GM19351 (cell line): ENCODE data around the gene KISS1R.
"Not testable (repeated sequence)": the region's sequence is repeated elsewhere in the genome, so short reads cannot be mapped to it uniquely, and the experiment has no call there.

Experiments
- ATAC-seq: cut with Tn5 transposase; IDR thresholded peaks from one replicate; pipeline ENCODE4 v1.9.1; 2021; ENCODE audit warnings: mild to moderate bottlenecking, moderate library complexity; ENCODE audit not compliant: unreplicated experiment

KISS1R gene

DNA sequence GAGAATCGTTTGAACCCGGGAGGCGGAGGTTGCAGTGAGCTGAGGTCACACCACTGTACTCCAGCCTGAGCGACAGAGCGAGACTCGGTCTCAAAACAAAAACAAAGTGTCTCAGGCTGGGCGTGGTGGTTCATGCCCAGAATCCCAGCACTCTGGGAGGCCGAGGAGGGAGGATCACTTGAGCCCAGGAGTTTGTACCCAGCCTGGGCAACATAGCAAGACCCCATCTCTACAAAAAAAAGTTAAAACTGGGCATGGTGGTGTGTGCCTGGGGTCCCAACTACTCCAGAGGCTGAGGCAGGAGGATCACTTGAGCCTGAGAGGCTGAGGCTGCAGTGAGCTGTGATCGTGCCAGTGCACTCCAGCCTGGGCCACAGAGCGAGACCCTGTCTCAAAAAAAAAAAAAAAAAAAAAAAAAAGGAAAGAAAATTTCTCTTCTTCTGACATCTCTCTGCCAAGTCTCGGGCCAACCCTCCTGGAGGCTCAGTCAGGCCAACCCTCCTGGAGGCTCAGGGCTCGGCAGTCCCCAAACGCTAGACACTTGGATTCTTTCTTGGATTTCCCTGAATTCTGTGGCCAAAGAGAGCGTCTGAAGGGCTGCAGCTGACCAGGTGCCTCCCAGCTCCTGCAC, 35.0 kb downstream of the KISS1R start:
- ATAC-seq: no peak

DNA sequence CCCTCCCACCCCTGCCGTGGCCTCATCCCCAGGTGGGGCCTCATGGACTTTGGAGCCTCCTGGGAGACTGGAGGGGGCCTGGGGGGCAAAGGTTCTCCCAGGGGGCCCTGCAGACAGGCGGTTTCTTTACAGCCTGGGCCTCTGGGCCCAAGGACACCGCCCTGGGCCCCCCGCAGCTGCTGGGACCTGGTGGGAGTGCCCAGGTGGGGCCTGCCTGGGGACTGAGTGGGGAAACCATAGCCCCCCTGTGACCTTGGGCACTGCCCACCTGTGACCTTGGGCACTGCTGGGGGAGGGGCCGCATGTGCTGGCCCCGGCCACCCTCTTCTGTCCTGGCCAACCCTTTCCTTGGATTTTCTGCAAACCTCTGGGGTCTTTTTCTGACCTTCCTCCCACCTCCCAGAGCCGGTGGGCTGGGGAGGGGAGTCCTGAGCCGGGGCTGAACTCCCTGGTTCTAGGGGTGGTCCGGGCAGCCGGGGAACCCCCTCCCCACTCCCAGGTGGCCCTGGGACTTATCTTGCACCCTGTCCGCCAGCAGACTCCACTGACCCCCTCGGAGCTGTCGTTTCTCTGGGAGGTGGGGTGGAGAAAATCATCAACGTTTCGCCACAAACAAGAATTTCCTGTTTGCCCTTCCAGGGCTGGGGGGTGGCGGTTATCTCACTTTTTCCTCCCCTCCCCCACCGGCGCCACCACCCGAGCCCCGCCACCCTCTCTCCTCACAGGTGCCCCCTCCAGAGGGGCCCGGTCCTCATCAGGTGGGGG, 35.7 kb downstream of the KISS1R start:
- no peak for ATAC-seq

DNA sequence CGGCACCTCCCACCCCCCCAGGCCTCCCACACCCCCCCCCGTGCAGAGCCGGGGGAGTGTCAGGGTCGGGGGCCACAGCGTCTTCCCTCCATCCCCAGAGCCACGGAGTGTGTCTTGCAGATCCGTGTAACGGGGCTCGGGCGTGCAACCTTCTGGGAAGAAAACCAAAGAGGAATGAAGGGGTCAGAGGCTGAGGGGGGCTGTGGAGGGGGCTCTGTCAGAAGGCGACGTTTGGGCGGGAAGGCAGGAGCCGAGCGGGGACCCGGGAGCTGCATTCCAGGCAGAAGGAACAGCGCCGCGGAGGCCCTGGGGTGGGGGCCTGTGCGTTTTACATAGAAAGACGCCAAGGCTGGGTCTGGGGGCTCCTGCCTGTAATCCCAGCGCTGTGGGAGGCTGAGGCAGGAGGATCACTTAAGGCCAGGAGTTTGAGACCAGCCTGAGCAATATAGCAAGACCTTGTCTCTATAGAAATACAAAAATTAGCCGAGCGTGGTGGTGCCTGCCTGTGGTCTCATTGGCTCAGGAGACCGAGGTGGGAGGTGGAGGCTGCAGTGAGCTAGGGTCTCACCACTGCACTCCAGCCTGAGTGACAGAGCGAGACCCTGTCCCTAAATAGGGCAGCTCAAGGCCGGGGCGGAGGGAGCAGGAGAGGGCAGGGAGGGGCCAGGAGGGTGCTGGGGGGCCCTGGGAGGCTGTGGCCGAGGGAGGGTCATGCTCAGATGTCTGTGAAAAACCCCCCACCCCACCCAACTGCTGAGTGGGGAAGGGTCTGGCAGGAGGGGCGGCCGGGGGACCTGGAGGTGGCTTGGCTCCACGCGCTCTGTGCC, 36.5 kb downstream of the KISS1R start:
- ATAC-seq: no peak

DNA sequence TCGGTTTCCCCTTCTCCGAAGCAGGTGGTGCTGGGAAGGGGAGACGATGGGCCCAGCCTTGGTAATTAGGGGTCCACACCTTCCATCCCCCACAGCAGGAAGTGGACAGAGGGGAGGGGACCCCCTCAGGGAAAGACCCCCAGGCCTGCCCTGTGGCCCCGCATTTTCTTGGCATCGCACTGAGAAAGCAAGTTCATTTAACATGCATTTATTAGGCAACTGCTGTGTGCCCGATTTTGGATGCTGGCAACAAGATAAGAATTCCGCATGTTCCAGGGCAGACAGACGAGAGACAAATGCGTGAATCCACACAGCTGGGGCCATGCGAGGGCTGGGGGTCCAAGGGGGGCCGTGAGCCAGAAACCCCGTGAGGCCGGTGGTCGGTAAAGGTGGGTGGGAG, 37.1 kb downstream of the KISS1R start:
- no peak for ATAC-seq

DNA sequence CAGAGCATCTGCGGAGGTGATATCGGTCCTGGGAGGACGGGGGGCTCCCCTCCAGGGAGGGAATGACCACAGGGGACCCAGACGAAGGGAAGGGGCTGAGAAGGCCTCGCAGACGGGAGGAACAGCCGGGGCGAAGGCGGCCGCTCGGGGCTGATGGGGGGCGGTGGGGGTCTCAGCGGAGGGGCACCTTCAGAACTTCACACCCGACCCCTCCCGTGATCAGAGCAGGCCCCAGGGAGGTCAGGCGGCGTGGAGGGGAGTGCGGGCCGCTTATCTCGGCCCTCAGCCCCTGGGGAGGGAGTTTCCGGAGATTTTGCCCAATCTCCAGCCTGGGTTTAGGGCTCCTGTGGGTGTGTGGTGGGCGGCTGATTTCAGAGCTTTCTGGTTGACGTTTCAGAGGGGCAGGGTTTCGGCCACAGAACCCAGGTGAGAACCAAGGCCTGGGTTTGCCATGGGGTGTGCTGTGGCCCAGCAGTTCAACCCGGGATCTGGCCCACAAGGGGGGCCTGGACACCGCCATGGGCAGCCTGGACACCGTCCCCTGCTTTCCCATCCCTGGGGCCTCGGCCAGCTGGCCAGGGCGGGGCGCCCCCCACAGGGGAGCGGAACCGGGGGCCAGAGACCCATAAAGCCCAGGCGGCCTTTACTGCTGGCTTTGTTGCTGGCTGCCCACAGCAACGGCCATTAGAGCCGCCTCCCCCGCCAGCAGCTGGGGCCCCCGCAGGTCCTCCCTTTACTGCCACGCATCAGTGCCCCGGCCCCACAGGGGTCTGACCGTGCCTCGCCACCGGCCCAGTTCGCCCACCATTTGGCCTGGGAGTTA, 37.8 kb downstream of the KISS1R start:
- no peak for ATAC-seq

DNA sequence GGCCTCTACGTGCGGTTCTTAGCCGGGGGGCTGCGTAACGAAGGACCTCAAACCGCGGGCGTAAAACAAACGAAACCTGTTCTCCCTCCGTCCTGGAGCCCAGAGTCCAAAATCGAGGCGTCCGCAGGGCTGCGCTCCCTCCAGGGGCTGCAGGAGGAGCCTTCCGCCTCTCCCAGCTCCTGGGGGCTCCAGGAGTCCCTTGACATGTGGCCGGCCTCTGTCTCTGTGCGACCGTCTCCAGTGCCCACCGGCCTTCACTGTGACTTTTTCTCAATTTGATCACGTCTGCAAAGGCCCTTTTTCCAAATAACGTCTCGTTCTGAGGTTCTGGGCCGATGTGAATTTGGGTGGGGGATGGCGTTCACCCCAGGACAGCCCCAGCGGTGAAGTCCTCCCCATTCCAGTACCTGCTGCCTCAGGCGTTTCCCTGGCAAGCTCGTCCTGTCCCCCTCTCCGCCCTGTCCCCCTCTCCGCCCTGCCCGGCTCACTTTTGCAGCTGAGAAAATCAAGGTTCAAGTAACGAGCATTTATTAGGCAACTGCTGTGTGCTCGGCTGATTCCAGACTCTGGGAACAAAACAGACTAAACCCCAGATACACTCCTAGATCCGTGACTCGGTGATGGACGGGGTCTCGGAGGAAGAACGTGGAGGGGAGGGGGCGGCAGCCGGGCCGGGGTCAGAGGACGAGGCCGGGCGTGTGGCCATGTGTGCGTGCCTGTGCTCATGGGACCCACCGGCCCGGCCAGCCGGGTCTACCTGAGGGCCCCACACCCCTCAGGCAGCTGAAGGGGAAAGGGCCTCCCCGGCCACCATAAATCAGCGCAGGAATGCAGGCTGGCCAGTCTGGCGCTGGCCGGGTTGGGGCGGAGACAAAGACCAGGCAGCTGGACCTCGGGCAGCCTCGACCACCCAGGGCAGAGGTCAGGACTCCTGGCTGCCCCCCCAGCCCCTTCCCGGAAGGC, 39.0 kb downstream of the KISS1R start:
- ATAC-seq: no peak

DNA sequence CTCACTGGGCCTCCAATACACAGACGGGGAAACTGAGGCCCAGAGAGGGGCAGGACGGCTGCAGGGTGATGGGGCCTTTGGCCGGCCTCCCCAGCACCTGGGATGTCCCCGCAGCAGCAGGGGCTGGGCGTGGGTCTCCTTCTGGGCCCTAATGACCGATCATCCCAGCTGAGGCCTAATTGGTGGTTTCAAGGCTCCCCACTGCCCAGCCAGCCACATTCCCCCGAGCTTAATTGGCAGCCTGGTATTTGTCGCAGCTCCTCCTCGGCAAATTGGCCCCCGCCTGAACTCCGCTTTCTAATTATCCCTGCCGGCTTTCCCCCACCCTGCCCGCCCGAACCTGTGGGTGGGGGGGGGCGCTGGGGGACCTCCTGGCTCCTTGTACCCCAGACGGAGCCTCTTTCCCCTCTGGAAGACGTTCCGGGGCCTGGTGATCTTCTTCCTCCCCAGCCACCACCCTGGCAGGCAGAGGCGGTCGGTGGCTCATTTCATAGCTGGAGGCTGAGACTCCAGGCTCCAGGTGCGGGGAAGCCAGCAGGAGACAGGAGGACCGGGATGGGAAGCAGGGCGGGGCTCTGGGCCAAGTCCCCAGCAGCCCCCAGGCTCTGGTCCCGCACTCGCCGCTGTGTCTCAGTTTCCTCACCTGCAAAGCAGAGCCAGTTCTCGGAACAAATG, 39.8 kb downstream of the KISS1R start:
- ATAC-seq: no peak

DNA sequence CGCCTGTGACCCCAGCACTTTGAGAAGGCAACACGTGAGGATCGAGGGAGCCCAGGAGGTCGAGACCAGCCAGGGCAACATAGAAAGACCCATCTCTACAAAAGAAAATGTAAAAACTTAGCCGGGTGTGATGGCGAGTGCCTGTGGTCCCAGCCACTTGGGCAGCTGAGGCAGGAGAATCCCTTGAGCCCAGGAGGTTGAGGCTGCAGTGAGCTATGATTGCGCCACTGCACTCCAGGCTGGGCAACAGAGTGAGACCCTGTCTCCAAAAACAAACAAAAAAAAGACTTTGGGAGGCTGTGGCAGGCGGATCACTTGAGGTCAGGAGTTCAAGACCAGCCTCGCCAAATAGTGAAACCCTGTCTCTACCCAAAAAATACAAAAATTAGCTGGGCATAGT, 40.4 kb downstream of the KISS1R start:
- not testable (repeated sequence) for ATAC-seq

DNA sequence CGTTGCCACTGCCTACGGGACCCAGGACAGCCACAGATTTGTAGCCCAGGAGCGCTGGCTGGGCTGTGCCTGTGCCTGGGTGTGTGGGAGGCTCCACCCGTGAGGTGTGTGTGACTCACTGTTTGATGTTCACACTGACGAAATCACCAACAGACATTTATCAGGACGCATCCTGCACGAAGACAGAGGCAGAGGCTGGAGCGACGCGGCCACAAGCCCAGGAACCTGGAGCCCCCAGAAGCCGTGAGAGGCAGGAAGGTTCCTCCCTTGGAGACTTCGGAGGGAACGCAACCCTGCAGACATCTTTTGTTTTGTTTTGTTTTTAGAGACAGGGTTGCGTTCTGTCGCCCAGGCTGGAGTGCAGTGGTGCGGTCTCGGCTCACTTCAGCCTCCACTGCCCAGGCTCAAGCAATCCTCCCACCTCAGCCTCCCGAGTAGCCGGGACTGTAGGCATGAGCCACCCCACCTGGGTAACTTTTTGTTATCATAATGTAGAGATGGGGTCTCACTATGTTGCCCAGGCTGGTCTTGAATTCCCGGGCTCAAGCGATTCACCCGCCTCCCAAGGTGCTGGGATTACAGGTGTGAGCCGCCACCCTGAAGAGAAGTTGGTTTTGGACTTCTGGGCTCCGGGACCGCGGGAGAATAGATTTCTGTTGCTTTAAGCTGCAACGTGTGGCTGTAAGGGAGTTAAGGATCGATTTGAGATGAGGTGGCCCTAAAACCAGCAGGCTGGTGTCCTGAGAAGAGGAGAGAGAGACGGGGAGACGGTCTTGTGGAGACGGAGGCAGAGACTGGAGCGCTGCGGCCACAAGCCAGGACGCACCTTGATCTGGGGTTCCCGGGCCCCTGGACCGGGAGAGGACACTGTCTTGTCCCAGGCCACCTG, 42.1 kb downstream of the KISS1R start:
- ATAC-seq: no peak

DNA sequence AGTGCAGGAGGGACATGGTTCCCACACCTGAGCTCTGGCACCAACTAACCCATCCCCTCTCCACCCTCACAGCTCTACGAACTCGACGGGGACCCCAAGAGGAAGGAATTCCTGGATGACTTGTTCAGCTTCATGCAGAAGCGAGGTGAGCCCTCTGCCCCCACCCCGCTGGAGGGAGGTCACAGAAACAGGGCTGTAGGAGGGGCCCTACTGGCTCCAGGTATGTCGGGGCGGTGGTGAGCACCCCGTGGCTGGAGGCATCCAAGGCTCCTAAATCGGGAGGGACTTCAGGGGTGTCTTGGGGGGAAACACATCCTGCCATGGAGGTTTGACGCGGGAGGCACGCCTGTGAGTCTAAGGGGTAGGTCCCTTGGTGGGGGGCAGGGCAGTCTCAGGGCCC, 42.9 kb downstream of the KISS1R start:
- no peak for ATAC-seq

DNA sequence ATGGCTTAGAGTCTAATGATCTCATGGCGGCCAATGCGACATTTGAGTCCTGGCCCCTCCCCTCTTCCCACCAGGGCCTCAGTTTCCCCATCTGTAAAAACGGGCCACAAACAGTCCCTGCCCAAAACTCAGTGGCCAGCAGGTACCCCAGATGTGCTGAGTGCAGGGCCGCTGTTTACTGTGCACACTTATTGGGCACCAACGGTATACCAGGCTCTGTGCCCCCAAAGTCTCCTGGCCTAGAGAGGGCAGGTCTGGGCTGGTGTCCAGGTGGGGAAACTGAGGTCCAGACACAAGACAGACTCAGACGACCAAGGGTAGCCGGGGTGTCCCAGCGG, 43.4 kb downstream of the KISS1R start:
- ATAC-seq: no peak

DNA sequence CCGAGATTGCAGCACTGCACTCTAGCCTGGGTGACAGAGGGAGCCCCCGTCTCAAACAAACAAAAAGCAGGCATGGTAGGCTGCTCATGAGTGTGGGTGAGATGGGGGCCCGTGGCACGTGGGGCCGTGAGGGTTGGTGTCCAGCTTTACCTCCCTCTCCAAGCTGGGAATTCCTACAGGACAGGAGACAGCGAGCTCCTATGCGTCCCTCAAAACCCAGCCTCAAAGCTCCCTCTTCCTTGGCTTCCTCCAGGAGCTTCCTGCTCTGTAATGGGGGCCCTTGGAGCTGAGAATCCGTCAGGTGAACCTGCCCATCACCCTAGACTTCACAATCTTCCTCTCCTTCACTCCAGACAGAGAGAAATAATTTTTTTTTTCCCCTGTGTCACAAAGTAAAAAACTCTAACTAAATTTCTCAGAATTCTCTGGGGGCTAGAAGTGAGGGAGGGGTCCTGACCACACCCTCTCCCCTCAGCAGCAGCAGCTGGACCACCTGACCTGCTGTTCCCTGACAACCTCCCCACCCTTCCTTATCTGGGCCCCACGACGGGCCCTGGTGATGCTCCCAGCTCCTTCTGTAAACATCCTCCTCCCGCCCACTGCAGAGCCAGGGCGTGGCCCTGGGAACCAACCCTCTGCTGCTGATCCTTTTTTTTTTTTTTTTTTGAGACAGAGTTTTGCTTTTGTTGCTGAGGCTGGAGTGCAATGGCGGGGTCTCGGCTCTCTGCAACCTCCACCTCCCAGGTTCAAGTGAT, 44.9 kb downstream of the KISS1R start:
- ATAC-seq: no peak

DNA sequence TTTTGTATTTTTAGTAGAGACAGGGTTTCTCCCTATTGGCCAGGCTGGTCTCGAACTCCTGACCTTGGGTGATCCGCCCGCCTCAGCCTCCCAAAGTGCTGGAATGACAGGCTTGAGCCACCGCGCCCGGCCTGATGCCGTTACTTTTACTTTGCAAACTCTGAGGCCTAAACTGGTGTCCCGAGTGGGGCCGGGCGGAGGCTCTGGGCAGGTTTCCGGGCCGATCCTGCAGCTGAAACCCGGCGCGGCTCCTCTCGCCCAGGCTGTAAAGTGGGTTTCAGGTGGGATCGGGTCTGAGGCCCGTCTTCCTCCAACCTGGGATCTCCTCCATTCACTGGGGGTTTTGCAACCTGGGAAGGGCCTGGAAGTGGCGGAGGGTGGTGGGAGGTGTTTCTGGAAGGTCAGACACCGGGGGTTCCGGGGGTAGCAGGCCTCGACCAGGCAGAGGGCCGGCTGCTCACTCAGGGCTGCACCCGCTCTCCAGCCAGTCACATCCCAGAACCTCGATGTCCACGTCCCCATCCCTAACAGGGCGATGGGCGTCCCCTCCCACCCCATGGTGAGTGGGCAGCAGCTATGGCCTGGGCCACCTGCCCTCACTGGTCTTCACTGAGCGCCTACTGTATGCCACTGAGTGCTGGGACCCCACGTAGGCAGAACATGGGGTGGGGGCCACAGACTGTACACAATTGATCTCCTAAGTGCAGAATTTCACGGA, 45.7 kb downstream of the KISS1R start:
- ATAC-seq: no peak

DNA sequence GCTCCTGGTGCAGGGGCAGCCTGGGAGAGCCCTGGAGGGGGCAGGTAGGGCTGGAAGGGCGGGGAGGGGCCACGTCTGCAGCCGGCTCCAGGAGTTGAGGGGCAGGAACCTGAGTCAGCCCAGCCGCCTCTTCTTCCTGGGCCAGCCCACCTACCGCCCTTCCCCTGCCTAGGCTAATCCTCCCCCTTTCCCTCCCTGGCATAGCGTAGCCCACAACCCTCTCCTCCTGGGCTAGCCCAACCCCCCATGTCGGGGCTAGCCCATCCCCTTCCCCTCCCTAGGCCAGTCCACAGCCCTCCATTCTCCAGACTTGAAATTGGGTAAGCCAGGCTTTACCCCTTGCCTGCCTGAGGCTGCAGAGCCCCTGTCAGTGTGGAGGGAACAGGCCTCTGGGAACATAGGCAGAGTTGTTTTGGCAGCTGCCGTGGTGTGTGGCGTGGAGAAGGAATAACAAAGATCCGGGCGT, 46.4 kb downstream of the KISS1R start:
- no peak for ATAC-seq

DNA sequence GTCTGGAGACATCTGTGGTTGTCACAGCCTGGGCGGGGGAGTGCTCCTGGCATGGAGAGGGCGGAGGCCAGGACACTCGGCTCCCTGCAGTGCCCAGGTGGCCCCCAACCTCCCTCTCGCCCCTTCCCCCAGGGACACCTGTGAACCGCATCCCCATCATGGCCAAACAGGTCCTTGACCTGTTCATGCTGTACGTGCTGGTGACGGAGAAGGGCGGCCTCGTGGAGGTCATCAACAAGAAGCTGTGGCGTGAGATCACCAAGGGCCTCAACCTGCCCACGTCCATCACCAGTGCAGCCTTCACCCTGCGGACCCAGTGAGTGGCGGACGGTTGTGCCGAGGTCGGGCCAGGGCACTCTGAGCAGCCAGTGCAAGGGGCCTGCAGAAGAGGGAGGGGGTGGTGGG, 47.0 kb downstream of the KISS1R start:
- ATAC-seq: no peak

DNA sequence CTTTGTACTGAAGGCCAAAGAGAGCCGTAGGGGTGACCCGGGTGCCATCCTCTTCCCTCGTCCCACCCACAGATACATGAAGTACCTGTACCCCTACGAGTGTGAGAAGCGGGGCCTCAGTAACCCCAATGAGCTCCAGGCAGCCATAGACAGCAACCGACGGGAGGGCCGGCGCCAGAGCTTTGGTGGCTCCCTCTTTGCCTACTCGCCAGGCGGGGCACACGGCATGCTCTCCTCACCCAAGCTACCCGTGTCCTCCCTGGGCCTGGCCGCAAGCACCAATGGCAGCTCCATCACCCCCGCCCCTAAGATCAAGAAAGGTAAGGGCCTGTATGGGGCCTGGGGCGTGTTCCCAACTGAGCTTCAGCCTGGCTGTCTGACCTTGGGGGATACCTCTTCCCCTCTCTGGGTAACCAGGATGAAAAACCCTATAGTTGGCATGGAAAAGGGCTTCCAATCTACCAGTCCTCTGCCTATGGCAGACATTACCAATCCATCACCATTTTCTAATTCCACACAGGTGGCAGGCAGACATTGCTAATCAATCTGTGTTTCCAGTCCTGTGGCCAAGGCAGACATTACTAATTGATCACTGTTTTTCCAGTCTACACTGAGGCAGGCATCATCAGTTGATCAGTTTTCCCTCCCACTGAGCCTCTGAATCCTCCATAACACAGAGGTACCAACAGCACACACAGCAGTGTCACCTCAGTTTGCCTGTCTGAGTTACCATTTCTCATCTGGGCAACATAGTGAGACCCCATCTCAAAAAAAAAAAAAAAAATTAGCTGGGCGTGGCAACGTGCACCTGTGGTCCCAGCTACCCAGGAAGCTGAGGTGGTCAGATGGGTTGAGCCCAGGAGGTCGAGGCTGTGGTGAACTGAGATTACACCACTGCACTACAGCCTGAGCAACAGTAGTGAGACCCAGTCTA, 47.9 kb downstream of the KISS1R start:
- ATAC-seq: no peak
